Dendritic cell treated with granulocyte-macrophage colony-stimulating factor and Interleukin-4, amounts not matched to agents 40 ng/mL and 50 ng/mL, for 4 days (primary cell): ENCODE results near the gene TMED5.
A peak's percentile ranks its signal among the peaks of the same experiment; 100 is the strongest.
"Not testable (repeated sequence)": the region's sequence is repeated elsewhere in the genome, so short reads cannot be mapped to it uniquely, and the experiment has no call there.

Source experiments
- H3K27ac Mint-ChIP-seq: one replicate; pipeline ENCODE4 v1.8.0; 2022; ENCODE audit warnings: mild to moderate bottlenecking, mixed read lengths
- H3K27me3 Mint-ChIP-seq: one replicate; pipeline ENCODE4 v1.8.0; 2022; ENCODE audit warnings: mild to moderate bottlenecking, mixed read lengths
- H3K36me3 Mint-ChIP-seq: one replicate; pipeline ENCODE4 v1.8.0; 2022; ENCODE audit warnings: low read depth, mixed read lengths
- H3K4me1 Mint-ChIP-seq: one replicate; pipeline ENCODE4 v1.8.0; 2022; ENCODE audit warnings: low read depth, mixed read lengths
- H3K4me3 Mint-ChIP-seq: one replicate; pipeline ENCODE4 v1.8.0; 2022; ENCODE audit warnings: mild to moderate bottlenecking, moderate library complexity, mixed read lengths
- H3K9me3 Mint-ChIP-seq: one replicate; pipeline ENCODE4 v1.8.0; 2022; ENCODE audit warnings: mixed read lengths
- intact Hi-C: fragments of 100-400 bp; cut with micrococcal nuclease; formaldehyde crosslinking; loops from one replicate; pipeline ENCODE4 v1.15.0; 2022

Gene TMED5

GRCh38 chr1:93194231-93194990, 14.2 kb upstream of the TMED5 start:
- Mint-ChIP-seq H3K9me3 (no peaks in the 10 kb centered on the region), H3K4me1 (peaks cover 13% of the 10 kb centered on the region), H3K4me3 (no peak overlapping the region), H3K36me3 (peaks cover 43% of the 10 kb centered on the region), H3K27me3 (no peaks in the 10 kb centered on the region), H3K27ac (peak overlapping the region; percentile 50)
- intact Hi-C loops = no loop called here

- no peaks in the 10 kb centered on the region for H3K27me3 Mint-ChIP-seq
- intact Hi-C loops = no loop called here
- peaks cover 23% of the 10 kb centered on the region for H3K4me1 Mint-ChIP-seq
- peak overlapping the region; percentile 56 for H3K27ac Mint-ChIP-seq
- no peaks in the 10 kb centered on the region for H3K9me3 Mint-ChIP-seq
- no peak overlapping the region for H3K4me3 Mint-ChIP-seq
- H3K36me3 Mint-ChIP-seq = peaks cover 25% of the 10 kb centered on the region
These were observed 10.2 kb upstream of the TMED5 start for GRCh38 chr1:93190432-93190831.

GRCh38 chr1:93186667-93187066, 6.5 kb upstream of the TMED5 start:
- H3K27ac Mint-ChIP-seq = no peak overlapping the region
- no peak overlapping the region for H3K4me3 Mint-ChIP-seq
- intact Hi-C loops = no loop called here
- no peaks in the 10 kb centered on the region for H3K27me3 Mint-ChIP-seq
- H3K9me3 Mint-ChIP-seq = no peaks in the 10 kb centered on the region
- peaks cover 39% of the 10 kb centered on the region for H3K4me1 Mint-ChIP-seq
- H3K36me3 Mint-ChIP-seq = peaks cover 17% of the 10 kb centered on the region

- peak within 1 kb of the TSS; percentile 100 for H3K27ac Mint-ChIP-seq
- H3K27me3 Mint-ChIP-seq = no peaks in the 10 kb centered on the region
- intact Hi-C loops = loop anchor here (1.0 to 5.0 kb wide), 2 partner anchors 102 to 166 kb away; partner anchors contain the start of genes DR1 and MTF2
- H3K36me3 Mint-ChIP-seq = peaks cover 35% of the 10 kb centered on the region
- no peaks in the 10 kb centered on the region for H3K9me3 Mint-ChIP-seq
- peaks cover 50% of the 10 kb centered on the region for H3K4me1 Mint-ChIP-seq
- peak within 1 kb of the TSS; percentile 95 for H3K4me3 Mint-ChIP-seq
These were observed 755 bp upstream of the TMED5 start, which contains the start of gene CCDC18 for GRCh38 chr1:93180723-93181613. Gene CCDC18 (plus strand): TSS chr1:93180724. CDS start chr1:93183362, 2,638 bp downstream.

- peaks cover 44% of the 10 kb centered on the region for H3K36me3 Mint-ChIP-seq
- no peaks in the 10 kb centered on the region for H3K9me3 Mint-ChIP-seq
- H3K27me3 Mint-ChIP-seq = no peaks in the 10 kb centered on the region
- H3K27ac Mint-ChIP-seq = peak overlapping the region; percentile 100
- peaks cover 49% of the 10 kb centered on the region for H3K4me1 Mint-ChIP-seq
- intact Hi-C loops = no loop called here
- H3K4me3 Mint-ChIP-seq = peak overlapping the region; percentile 95
These were observed 1.8 kb downstream of the TMED5 start for GRCh38 chr1:93178418-93178817.

GRCh38 chr1:93177991-93178390, 2.2 kb downstream of the TMED5 start:
- Mint-ChIP-seq H3K4me1 (peaks cover 53% of the 10 kb centered on the region), H3K36me3 (peaks cover 44% of the 10 kb centered on the region), H3K27ac (peak overlapping the region; percentile 100), H3K27me3 (no peaks in the 10 kb centered on the region), H3K9me3 (no peaks in the 10 kb centered on the region), H3K4me3 (peak overlapping the region; percentile 95)
- intact Hi-C loops = no loop called here

- peaks cover 59% of the 10 kb centered on the region for H3K4me1 Mint-ChIP-seq
These were observed 5.6 kb downstream of the TMED5 start for GRCh38 chr1:93174638-93175037.

GRCh38 chr1:93172778-93173177, 7.4 kb downstream of the TMED5 start:
- no peak overlapping the region for H3K4me3 Mint-ChIP-seq
- peaks cover 9% of the 10 kb centered on the region for H3K9me3 Mint-ChIP-seq
- peaks cover 59% of the 10 kb centered on the region for H3K4me1 Mint-ChIP-seq
- no peak overlapping the region for H3K27ac Mint-ChIP-seq
- no peaks in the 10 kb centered on the region for H3K27me3 Mint-ChIP-seq
- intact Hi-C loops = no loop called here
- H3K36me3 Mint-ChIP-seq = peaks cover 59% of the 10 kb centered on the region

More at GRCh38 chr1:93174638-93175037, 5.6 kb downstream of the TMED5 start:
- H3K9me3 Mint-ChIP-seq, H3K27ac Mint-ChIP-seq, H3K27me3 Mint-ChIP-seq, H3K4me3 Mint-ChIP-seq, intact Hi-C loops: not testable (repeated sequence)
- H3K36me3 Mint-ChIP-seq = peaks cover 52% of the 10 kb centered on the region

- peaks cover 15% of the 10 kb centered on the region for H3K9me3 Mint-ChIP-seq
- peak overlapping the region; percentile 69 for H3K27ac Mint-ChIP-seq
- no peaks in the 10 kb centered on the region for H3K27me3 Mint-ChIP-seq
- H3K36me3 Mint-ChIP-seq = peaks cover 68% of the 10 kb centered on the region
- H3K4me1 Mint-ChIP-seq = peaks cover 70% of the 10 kb centered on the region
- intact Hi-C loops = no loop called here
- H3K4me3 Mint-ChIP-seq = peak overlapping the region; percentile 63
These were observed 8.6 kb downstream of the TMED5 start for GRCh38 chr1:93171549-93172034.

- H3K4me3 Mint-ChIP-seq, intact Hi-C loops, H3K27ac Mint-ChIP-seq, H3K27me3 Mint-ChIP-seq: not testable (repeated sequence)
- Mint-ChIP-seq H3K9me3 (peaks cover 15% of the 10 kb centered on the region), H3K36me3 (peaks cover 68% of the 10 kb centered on the region), H3K4me1 (peaks cover 69% of the 10 kb centered on the region)
These were observed 10.0 kb downstream of the TMED5 start for GRCh38 chr1:93170141-93170678.

- Mint-ChIP-seq H3K4me1 (peaks cover 63% of the 10 kb centered on the region), H3K27ac (no peak overlapping the region), H3K27me3 (no peaks in the 10 kb centered on the region), H3K9me3 (peaks cover 15% of the 10 kb centered on the region), H3K4me3 (no peak overlapping the region), H3K36me3 (peaks cover 74% of the 10 kb centered on the region)
- intact Hi-C loops = no loop called here
These were observed 13.2 kb downstream of the TMED5 start for GRCh38 chr1:93167006-93167405.

- Mint-ChIP-seq H3K36me3 (peaks cover 78% of the 10 kb centered on the region), H3K9me3 (peaks cover 15% of the 10 kb centered on the region), H3K4me1 (peaks cover 60% of the 10 kb centered on the region)
- H3K27me3 Mint-ChIP-seq, H3K4me3 Mint-ChIP-seq, intact Hi-C loops, H3K27ac Mint-ChIP-seq: not testable (repeated sequence)
These were observed 14.3 kb downstream of the TMED5 start for GRCh38 chr1:93165895-93166294.

GRCh38 chr1:93164816-93165215, 15.4 kb downstream of the TMED5 start:
- Mint-ChIP-seq H3K27me3 (no peaks in the 10 kb centered on the region), H3K9me3 (peaks cover 15% of the 10 kb centered on the region), H3K36me3 (peaks cover 70% of the 10 kb centered on the region), H3K4me3 (no peak overlapping the region), H3K4me1 (peaks cover 58% of the 10 kb centered on the region), H3K27ac (no peak overlapping the region)
- intact Hi-C loops = no loop called here

- H3K4me1 Mint-ChIP-seq = peaks cover 49% of the 10 kb centered on the region
- H3K27me3 Mint-ChIP-seq, intact Hi-C loops, H3K4me3 Mint-ChIP-seq, H3K27ac Mint-ChIP-seq: not testable (repeated sequence)
- H3K36me3 Mint-ChIP-seq = peaks cover 70% of the 10 kb centered on the region
- peaks cover 11% of the 10 kb centered on the region for H3K9me3 Mint-ChIP-seq
These were observed 16.9 kb downstream of the TMED5 start for GRCh38 chr1:93163314-93163713.
